HG02981 (cell line): ENCODE data around the gene CELF3.
"Not testable (repeated sequence)": the region's sequence is repeated elsewhere in the genome, so short reads cannot be mapped to it uniquely, and the experiment has no call there.

Source experiments
- ATAC-seq: cut with Tn5 transposase; IDR thresholded peaks from one replicate; pipeline ENCODE4 v1.9.1; 2021; ENCODE audit warnings: mild to moderate bottlenecking, moderate library complexity; ENCODE audit not compliant: unreplicated experiment

Gene CELF3

GRCh38 chr1:151704246-151704645, 12.4 kb downstream of the CELF3 start:
- no peak for ATAC-seq

GRCh38 chr1:151703813-151704212, 12.8 kb downstream of the CELF3 start:
- no peak for ATAC-seq

GRCh38 chr1:151702936-151703335, 13.7 kb downstream of the CELF3 start:
- ATAC-seq: no peak

GRCh38 chr1:151701515-151701914, 15.1 kb downstream of the CELF3 start:
- ATAC-seq: no peak

GRCh38 chr1:151693057-151693651, 23.4 kb downstream of the CELF3 start:
- ATAC-seq: no peak

- ATAC-seq: no peak
These were observed 24.4 kb downstream of the CELF3 start for GRCh38 chr1:151692226-151692625.

- no peak for ATAC-seq
These were observed 27.1 kb downstream of the CELF3 start for GRCh38 chr1:151689494-151689893.

- no peak for ATAC-seq
These were observed 30.0 kb downstream of the CELF3 start for GRCh38 chr1:151686561-151686960.

GRCh38 chr1:151684128-151684527, 32.5 kb downstream of the CELF3 start:
- ATAC-seq: no peak

GRCh38 chr1:151682901-151683300, 33.7 kb downstream of the CELF3 start:
- not testable (repeated sequence) for ATAC-seq

- ATAC-seq: no peak
These were observed 34.7 kb downstream of the CELF3 start for GRCh38 chr1:151681923-151682322.

- ATAC-seq: no peak
These were observed 35.8 kb downstream of the CELF3 start for GRCh38 chr1:151680826-151681225.

- ATAC-seq: no peak
These were observed 36.2 kb downstream of the CELF3 start for GRCh38 chr1:151680391-151680790.

- ATAC-seq: no peak
These were observed 43.2 kb downstream of the CELF3 start for GRCh38 chr1:151673407-151673806.

- ATAC-seq: not testable (repeated sequence)
These were observed 46.4 kb downstream of the CELF3 start for GRCh38 chr1:151670036-151670675.

GRCh38 chr1:151668090-151668489, 48.5 kb downstream of the CELF3 start:
- ATAC-seq: no peak

- ATAC-seq: no peak
These were observed 54.9 kb downstream of the CELF3 start for GRCh38 chr1:151661751-151662150.

GRCh38 chr1:151655371-151655770, 61.2 kb downstream of the CELF3 start:
- no peak for ATAC-seq

GRCh38 chr1:151653397-151653796, 63.2 kb downstream of the CELF3 start:
- ATAC-seq: no peak
